RPMI7951 (cell line): Measurements from ENCODE around the gene ADARB2. TPM values are rescaled to one million over a fixed set of nuclear protein-coding genes. Genes with fewer than 3 reads are reported as not detected.

Source experiments
- DNase-seq: peaks from one replicate; pipeline ENCODE4 v3.0.0-alpha.2; 2012; ENCODE audit warnings: low read depth
- total RNA-seq: library from RNA; depleted of rRNA; stranded (reverse); fragments of >200 nt; shearing (Covaris generic); gene quantifications from 2 replicates; pipeline ENCODE4 v1.2.3, GENCODE V29; 2014

ADARB2 gene
- total RNA-seq, 1 experiment from 2014 or later = not detected

DNA sequence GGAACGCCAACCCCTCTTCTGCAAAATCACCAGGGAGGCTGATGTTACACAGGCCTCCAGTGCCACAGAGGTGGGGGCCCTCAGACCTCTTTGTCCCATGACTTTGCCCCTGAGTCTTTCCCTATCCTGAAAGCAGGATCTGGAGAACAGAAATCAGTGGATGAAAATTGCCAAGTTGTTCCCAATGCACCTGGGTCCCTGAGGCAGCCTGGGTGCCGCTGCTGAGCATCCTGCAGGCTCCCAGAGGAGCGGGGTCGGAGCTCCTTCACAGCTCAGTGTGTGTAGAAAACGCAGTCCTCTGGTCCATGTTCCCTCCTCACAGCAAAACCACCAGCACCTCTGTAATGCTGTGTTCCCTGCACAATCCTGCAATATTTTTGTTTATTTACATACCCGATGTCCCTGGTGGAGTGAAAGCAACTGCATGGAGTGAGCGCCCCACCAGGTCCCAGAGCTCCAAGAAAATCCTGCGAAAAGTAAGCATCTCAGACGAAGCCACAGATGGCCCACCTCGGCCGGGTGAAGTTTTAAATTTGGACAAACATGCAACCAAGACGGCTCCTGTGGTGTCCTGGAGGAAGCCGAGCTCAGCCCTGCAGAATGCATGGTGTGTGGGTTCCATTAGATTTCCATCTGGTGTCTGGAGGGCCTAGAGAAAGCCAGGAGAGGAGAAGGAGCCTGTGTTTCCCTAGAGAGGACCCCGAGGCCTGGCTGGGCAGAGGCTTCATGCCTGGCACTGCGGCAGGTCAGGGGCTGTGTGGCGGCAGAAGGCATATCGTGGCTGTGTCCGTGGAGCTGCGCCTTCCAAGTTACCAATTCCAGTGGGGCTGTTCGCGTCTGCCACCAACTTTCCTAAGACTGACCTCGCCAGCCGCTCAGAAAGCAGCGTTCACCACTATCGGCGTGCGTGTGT lies 445.9 kb downstream of the ADARB2 start:
- no peak for DNase-seq

DNA sequence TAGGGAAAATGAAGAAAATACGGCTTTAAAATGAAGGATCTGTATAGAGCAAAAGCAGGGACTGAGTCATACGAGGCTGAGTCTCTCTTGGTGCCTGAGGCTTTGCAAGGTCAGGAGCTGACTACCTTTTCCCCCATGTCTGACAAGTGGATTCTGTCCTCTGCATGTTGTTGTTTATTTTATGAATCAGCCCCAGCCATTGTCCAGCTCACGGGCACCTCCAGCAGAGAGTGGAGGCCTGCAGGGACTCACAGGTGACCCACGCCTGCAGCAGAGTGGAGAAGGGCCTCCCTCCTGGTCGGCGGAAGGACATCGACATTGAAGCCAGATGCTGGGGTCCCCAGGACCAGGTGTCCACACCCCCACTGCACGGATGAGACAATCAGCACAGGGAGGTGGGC lies 447.3 kb downstream of the ADARB2 start:
- DNase-seq = no peak

DNA sequence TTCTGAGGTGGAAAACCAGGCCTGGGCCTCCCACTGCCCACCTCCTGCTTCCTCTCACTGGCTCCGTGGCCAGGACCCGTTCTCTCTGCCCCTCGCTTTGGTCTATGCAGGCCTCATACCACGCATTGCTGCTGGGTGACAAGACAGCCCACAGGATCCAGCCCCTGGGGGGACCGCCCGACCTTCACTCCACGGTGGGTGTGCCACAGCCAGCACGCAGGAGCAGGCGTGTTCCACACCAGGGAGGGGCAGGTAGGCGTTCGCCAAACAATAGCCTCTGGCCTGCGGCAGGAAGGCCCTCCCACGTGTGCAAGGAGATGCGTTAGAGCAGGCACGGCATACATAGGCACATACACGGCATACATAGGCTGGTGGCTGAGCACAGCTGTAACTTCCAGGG lies 447.7 kb downstream of the ADARB2 start:
- DNase-seq = no peak

DNA sequence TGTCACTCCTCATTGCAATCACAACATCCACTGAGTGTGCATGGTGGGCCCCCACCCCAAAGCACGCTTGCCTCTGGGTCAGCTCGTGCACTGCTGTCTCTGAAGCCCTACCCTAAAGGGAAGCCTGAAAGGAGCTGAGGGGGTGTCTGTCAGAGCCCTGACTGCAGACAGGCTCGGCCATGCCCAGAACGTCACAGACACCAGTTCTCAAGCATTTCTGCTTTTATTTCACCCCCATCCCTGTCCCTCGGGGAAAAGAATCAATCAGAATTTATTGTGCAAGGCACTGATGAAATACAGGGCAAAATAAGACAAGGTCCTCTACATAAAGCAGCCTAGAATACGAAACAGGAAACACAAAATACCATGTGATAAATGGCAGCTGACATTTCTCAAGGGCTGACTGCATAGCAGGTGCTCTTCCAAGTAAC lies 449.3 kb downstream of the ADARB2 start:
- no peak for DNase-seq

DNA sequence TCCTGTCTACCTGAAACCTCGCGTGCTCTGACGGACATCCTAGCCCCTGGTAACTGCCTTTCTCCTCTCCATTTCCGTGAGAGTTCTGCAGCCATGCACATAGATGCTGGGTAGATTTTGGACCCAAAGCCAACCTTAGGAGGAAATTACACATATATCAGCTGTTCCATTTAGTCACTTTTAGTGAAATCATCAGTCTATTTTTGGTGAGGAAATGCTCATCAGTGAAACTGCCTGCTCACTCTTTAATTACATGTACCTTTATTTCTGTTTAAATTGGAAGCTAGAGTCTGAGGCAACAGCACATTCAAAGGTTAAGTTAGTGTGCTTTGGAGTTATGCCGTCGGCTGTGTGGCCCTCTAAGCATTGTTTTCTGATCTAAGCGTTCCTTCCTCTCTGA lies 449.8 kb downstream of the ADARB2 start:
- no peak for DNase-seq

DNA sequence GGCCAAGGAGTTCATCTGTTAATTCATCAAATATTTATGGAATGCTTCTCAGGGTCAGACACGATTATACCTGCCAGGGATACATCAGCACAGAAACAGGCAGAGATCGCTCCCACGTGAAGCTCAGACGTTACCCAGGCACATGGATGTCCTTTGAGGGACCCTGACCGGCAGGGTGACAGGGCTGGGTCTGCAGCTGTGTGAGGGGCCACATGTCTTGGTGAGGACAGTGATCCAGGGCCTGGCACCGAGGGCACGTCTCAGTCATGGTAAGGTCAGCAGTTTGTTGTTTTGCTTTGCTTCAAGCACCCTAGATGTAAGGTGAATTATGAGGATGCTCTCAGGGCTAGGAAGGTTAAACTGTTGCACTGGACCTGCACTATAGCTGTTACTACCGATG lies 453.2 kb downstream of the ADARB2 start:
- no peak for DNase-seq

DNA sequence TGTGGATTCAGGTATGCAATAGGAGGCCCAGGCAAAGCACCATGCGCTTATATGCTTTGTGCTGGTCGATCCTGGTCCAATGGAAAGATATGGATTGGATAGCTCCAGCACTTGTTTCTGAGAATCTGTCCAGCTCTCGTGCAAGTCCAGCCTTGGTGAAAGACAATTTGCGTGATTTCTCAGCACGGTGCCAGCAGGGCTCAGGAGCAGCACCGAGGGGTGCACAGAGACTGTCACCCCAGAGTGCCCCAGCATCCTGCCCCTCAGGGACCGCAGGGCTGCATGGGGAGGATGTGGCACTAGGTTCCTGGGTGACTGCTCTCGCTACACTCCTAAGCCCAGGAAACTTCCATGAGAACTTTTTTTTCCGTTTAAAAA lies 455.9 kb downstream of the ADARB2 start:
- no peak for DNase-seq

DNA sequence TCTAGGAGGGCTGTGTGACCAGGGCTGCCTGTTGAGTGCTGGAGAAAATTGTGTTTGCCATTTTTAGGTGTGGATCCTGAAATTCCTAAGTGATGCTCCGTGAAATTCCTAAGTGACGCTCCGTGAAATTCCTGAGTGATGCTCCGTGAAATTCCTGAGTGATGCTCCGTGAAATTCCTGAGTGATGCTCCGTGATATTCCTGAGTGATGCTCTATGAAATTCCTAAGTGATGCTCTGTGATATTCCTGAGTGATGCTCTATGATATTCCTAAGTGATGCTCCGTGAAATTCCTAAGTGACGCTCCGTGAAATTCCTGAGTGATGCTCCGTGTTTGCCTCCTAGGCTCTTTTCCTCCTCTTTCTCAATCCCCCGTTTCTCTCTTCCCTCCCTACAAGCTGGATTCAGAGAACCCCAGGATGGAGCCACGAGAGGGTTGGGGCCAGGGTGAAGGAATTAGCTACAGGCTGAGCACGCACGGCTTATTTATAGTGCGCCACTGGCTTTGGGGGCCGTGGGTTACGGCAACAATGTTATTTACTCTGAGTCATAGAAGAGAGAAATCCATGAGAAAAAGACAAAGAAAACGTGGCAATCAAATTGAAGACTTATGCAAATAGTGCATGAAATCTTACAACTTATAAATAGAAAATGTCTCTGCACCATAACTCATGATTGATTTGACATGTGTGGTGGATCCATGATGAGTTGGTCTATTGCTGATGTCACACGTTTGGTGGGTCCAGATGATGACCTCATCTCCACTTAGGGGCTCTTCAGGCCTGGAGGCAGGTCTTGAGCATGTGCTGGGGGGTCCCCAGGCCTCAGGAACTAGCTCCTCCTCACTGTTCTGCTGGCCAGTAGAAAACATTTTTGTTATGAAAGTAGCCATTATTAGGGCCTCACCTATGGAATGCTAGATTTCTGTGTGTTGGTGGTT lies 456.6 kb downstream of the ADARB2 start:
- DNase-seq = no peak

DNA sequence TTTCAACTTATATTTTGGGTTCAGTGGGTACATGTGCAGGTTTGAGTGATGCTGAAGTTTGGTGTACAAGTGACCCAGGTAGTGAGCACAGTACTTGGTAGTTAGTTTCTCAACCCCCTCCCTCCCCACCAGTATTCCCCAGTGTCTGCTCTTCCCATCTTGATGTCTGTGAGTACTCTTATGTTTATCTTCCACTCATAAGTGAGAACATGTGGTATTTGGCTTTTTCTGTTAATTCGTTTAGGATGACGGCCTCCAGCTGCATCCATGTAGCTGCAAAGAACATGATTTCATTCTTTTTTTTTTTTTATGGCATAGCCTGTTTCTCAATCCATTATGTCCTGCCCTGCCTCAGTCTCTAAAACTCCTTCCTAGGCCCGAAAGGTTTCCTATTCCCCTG lies 459.0 kb downstream of the ADARB2 start:
- DNase-seq = no peak

DNA sequence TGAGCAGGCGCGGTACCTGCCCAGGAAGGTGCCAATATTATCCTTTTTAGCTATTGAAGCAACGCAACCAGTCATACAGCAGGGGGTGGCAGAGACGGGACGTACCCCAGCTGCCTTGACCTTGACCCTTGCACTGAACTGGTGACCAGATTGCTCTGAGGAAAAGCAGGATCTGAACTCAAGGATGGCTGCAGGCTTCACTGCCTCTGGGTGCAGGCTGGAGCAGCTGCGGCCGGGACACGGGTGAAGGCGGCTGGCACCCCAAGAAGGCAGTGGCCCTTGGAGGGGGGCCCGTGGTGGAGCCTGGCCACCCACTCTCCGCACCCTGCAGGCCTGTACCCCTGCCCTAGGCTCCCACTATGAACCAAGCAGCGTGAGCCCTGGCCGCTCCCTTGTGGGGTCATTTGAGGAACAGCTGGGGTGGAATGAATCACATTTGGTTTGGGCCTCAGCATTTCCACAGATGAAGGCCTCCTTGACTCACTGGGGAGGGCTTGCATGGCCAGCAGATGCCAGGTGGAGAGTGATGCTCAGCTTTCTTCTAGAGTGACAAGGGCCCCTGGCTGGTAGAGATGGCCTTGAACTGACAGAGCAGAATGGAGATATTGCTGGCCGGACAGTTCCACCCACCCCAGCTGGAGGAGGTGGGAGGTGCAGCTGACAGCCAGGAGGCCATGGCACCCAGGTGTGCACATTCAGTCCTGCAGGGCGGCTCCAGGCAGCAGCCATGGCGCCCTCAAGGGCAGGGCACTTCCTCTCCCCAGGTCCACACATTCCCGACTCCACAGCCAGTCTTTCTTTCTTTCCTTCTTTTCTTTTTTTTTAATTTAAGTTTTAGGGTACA lies 462.4 kb downstream of the ADARB2 start:
- DNase-seq = no peak

DNA sequence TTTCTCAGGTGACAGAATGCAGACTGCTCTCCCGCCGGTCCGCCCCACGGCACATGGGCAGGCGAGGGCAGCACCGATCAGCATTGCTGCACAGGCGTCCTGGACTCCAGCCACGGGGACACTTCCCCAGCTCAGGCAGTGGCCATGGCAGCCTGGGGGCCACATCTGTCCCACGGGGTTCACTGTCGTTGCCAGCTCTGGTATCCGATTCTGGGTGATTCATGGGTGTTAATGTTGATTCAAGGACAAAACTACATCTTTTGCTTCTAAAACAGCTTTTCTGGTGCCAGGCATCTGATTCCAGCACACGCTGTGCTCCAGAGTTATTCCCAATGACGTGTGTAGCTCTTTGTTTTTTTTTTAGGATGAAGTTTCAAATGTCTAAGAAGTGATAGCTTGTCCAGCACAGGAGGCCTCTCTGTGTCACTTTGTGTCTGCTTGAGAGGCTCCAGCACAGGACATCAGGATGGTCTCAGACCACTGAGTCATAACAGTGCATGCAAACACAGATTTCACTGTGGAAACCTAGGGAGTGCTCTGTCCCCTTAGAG lies 463.1 kb downstream of the ADARB2 start:
- no peak for DNase-seq

DNA sequence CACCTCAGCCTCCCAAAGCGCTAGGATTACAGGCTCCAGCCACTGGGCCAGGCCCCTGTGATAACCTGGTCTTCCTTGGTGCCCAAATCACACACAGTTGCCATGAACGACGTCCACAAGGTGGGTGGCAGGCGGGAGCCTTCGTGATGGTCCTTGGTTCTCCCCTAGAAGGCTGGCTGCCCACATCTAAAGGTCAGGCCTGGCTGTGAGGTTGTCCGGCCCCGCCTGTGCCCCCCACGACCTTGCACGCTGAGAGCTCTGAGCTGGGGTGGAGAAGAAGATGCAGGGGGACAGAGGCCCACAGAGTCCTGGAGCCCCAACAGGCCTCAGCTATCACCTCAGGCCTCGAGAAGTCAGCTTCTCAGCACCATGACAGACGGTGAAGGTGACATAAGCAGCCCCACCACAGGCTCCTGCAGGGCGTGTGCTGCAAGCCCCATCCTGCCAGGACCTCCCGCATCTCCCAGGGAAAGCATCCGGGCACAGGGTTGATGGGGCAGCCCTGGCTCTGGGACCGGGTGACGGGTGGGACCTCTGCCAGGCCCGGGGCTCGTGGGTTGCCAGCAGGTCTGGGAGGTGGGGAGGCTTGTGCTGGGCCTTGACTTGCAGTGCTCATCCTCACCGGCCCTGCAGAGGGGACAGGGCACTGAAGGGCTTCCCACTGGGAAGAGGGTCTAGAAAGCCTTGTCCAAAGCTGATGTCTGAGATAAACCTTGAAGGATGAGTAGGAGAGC lies 463.8 kb downstream of the ADARB2 start:
- DNase-seq = no peak

DNA sequence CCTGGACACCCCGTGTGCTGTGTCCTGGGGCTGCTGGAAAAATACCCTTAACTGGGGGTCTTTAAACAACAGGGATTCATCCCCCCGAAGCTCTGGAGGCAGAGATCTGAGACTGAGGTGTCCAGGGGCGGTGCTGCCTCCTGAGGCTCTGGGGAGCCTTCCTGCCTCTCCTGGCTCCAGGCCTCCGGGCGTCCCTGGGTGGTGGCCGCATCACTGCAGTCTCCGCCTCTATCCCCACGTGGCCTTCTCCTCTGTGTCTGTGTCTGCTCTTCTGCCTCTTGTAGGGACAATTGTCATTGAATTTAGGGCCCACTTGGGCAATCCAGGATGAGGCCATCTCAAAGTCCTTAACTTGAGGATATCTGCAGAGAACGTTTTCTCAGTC lies 464.6 kb downstream of the ADARB2 start:
- DNase-seq = no peak

DNA sequence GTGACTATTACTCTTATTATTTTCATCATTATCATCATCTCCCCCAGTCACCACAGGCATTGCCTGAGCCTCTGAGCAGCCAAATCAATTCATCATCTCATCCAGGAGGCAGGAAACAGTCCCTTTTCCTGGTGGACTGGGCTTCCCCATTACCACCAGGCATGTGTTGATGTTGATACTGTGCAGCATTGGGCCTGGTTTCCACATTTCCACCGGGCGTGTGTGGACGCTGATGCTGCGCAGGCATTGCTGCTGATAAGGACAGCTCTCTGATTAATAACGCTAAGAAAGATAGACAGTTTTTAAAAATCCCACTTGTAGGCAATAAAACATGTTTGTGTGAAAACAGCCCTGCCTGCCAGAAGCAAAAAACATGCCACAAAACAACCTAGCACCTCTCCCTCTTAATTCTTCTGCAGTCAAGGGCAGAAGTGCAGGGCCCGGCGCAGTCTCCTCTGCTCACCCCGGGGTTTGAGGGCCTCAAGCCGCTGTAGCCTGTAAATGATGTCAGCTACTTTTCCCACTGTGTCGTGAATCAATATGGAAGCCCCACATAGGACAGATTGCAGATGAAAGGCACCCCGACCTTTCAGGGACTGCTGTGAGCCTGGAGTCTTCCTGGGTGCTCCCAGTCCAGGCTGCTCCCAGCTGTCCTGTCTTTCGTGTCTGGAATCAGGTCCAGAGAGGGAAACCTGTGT lies 465.1 kb downstream of the ADARB2 start:
- no peak for DNase-seq

DNA sequence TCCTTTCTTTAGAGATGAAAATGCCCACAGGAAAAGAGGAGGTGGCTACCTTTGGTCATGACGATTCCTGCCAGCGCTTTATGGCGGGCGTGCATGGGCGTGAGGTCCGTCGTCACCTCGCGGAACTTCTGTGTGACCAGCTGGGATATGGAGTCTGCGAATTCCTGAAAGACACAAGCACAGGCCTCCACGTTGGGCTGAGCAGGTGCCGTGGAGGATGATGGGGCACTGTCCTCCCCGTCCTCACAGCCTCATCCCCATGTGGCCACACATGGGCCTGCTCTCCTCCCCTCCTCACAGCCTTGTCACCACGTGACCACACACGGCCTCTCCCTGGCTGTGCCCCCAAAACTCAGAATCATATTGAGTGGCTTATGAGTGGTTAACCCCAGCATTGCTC lies 466.4 kb downstream of the ADARB2 start:
- no peak for DNase-seq

DNA sequence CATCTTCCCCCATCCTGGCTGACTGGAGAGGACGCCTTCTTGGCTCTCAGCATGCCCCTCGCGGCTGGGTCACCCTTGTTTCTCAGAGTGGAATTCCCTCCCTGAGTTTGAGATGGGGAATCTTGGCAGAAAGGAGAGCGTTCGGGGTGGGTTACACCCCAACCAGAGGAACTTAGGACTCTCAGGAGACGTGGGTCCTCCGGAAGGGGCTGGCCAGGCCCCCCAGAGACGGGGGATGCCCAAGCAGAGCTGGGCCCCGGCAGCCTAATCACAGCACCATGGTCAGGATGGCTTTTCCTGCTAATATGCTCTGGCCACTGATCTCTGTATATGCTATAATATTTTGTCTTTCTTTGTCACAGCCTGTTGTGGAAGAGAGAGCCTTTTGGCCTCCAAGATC lies 466.8 kb downstream of the ADARB2 start:
- DNase-seq = no peak

DNA sequence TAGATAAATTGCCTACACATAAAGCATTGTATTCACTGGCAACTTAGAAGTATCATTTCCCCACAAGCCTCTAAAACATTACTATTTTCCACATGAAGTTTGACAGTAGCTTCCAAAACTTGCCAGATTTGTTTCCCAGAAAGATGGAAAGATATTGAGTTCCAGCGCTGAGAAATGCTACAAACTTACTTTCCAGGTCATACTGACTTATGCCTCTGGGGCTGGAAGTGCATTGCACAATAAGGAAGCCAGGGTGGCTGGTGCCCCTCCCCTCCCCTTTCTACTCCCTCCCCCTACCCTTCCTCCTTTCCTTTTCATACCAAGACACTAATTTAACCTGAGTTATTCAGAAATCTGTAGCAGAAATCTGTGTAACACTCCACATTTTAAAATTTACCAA lies 468.5 kb downstream of the ADARB2 start:
- no peak for DNase-seq

DNA sequence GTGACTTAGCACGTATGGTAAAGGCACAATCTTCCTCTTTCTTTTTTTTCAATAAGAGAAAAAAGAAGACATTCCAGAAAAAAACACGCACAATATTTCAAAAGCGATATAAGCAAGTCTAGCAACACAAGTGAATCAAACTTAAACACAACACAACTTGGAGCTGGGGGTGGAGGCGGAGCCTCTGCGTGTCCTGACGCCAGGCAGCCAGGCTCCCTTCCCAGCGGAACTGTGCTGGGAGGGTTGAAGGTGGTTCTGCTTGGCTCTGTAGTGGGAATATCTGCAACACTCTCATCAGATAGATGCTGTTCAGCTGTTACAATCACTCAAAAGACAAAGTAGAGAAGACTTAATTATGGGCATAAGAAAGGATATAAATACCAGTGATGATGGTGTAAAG lies 469.8 kb downstream of the ADARB2 start:
- DNase-seq = no peak

DNA sequence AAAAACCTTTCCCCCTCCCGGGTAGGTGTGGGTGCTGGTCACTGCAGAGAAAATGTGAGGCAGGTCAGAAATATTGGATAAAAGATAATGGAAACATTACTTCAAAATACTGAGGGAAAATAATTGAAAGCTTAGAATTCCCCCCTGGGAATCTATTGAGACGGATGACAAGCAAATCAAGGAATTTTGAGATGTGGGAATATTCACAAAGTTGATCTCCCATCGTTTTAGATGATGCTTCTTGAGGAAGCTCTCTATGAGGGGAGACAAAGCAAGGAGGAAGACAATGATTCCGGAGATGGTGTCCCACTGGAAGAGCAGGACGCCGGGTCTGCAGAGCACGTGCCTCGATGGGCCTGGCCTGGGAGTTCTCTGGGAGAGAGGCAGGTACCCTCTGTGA lies 470.2 kb downstream of the ADARB2 start:
- DNase-seq = no peak
